PC-3 (cell line): ENCODE data around the gene DEPDC1B.

Source experiments
- EZH2 ChIP-seq: fragments of 300-600 bp; sonication (generic); IDR thresholded peaks from one replicate; pipeline ENCODE4 v1.6.1; 2017; ENCODE audit warnings: antibody characterized with exemption, mild to moderate bottlenecking, low read length; ENCODE audit not compliant: unreplicated experiment
- TF ChIP-seq, protein P1 (sequence below): fragments of 300-600 bp; sonication (generic); conservative IDR thresholded peaks from 2 replicates; pipeline ENCODE4 v1.5.1; 2017; ENCODE audit warnings: antibody characterized with exemption, low read depth, mild to moderate bottlenecking, low read length

DNA sequence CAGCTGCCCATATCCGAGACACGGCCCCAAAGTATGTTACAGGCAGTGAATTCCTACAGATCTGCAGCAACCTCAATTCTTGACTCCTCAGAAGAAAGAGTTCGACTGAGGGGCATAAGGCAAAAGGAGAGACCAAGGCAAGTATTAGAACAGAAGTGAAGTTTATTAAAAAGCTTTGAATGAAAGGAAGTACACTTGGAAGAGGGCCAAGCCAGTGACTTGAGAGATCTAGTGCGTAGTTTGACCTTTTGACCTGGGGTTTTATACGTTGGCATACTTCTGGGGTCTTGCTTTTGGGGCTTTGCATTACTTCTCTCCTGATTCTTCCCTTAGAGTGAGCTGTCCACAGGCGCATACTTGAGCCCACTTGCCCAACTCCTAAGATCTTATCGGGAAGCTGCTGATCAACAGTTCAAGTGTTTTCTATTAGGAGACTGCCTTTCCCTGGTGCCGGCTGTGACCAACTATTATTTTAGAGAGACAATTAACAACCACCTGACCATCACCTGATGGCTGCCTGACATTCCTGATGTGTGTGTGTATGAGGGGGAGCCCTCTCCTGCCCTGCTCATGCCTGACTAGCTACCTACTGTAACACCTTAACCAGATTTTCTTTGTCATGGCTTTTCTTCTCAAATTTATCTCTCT is 1.5 kb upstream of the DEPDC1B start:
- TF ChIP-seq, protein P1, sequence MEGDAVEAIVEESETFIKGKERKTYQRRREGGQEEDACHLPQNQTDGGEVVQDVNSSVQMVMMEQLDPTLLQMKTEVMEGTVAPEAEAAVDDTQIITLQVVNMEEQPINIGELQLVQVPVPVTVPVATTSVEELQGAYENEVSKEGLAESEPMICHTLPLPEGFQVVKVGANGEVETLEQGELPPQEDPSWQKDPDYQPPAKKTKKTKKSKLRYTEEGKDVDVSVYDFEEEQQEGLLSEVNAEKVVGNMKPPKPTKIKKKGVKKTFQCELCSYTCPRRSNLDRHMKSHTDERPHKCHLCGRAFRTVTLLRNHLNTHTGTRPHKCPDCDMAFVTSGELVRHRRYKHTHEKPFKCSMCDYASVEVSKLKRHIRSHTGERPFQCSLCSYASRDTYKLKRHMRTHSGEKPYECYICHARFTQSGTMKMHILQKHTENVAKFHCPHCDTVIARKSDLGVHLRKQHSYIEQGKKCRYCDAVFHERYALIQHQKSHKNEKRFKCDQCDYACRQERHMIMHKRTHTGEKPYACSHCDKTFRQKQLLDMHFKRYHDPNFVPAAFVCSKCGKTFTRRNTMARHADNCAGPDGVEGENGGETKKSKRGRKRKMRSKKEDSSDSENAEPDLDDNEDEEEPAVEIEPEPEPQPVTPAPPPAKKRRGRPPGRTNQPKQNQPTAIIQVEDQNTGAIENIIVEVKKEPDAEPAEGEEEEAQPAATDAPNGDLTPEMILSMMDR: no peak
- TF ChIP-seq EZH2: no peak
